Mesendoderm (in vitro differentiated cells): ENCODE data around the gene MEOX2.

ENCODE experiments used
- DNase-seq: peaks from one replicate; pipeline ENCODE4 v3.0.0; 2013
- H2AK5ac ChIP-seq: 2 replicates; pipeline ENCODE4 v1.6.1; 2013; ENCODE audit warnings: low read length, inconsistent platforms
- H2BK120ac ChIP-seq: 2 replicates; pipeline ENCODE4 v1.6.1; 2013; ENCODE audit warnings: low read depth, mild to moderate bottlenecking, low read length, moderate library complexity, mixed read lengths
- H2BK15ac ChIP-seq: replicated peaks from 2 replicates; pipeline ENCODE4 v1.6.1; 2013; ENCODE audit warnings: low read depth, mild to moderate bottlenecking, moderate library complexity
- H2BK5ac ChIP-seq: 2 replicates; pipeline ENCODE4 v1.6.1; 2013; ENCODE audit warnings: low read length, inconsistent platforms
- H3K18ac ChIP-seq: 2 replicates; pipeline ENCODE4 v1.6.1; 2013; ENCODE audit warnings: mild to moderate bottlenecking, low read length, mixed read lengths
- H3K23ac ChIP-seq: one replicate; pipeline ENCODE4 v1.6.1; 2013; ENCODE audit warnings: low read length
- H3K27ac ChIP-seq: 2 replicates; pipeline ENCODE4 v1.5.1; 2013; ENCODE audit warnings: low read depth, mild to moderate bottlenecking, inconsistent platforms, low read length, moderate library complexity
- H3K27me3 ChIP-seq: 2 replicates; pipeline ENCODE4 v1.6.1; 2013; ENCODE audit warnings: low read length, control low read depth, mild to moderate bottlenecking, inconsistent platforms; ENCODE audit not compliant: insufficient read depth, poor library complexity
- H3K36me3 ChIP-seq: 2 replicates; pipeline ENCODE4 v1.6.1; 2013; ENCODE audit warnings: low read length, inconsistent platforms; ENCODE audit not compliant: control insufficient read depth, insufficient read depth
- H3K4ac ChIP-seq: one replicate; pipeline ENCODE4 v1.6.1; 2013; ENCODE audit warnings: low read depth, mild to moderate bottlenecking, low read length, moderate library complexity
- H3K4me1 ChIP-seq: 2 replicates; pipeline ENCODE4 v1.6.1; 2013; ENCODE audit warnings: low read depth, low read length, inconsistent platforms; ENCODE audit not compliant: control insufficient read depth
- H3K4me2 ChIP-seq: 2 replicates; pipeline ENCODE4 v1.6.1; 2013; ENCODE audit warnings: low read length
- H3K4me3 ChIP-seq: 2 replicates; pipeline ENCODE4 v1.5.1; 2013; ENCODE audit warnings: mild to moderate bottlenecking, low read length
- H3K56ac ChIP-seq: one replicate; pipeline ENCODE4 v1.6.1; 2013; ENCODE audit warnings: low read length
- H3K79me1 ChIP-seq: 2 replicates; pipeline ENCODE4 v1.6.1; 2013; ENCODE audit warnings: low read length, inconsistent platforms
- H3K79me2 ChIP-seq: 2 replicates; pipeline ENCODE4 v1.6.1; 2013; ENCODE audit warnings: mild to moderate bottlenecking, low read length; ENCODE audit not compliant: control insufficient read depth, insufficient read depth
- H3K9ac ChIP-seq: 2 replicates; pipeline ENCODE4 v1.6.1; 2013; ENCODE audit warnings: low read length, inconsistent platforms
- H4K5ac ChIP-seq: one replicate; pipeline ENCODE4 v1.6.1; 2013; ENCODE audit warnings: low read length
- H4K8ac ChIP-seq: one replicate; pipeline ENCODE4 v1.6.1; 2013; ENCODE audit warnings: low read depth, mild to moderate bottlenecking, control low read depth, low read length, moderate library complexity
- WGBS: extraction: QIAGEN DNeasy Blood & Tissue Kit; methylation state at CpG from one replicate; pipeline ENCODE4 v1.1.7; 2013; ENCODE audit warnings: low lambda C conversion rate, missing lambda C conversion rate; ENCODE audit not compliant: insufficient coverage; ENCODE audit errors: extremely low coverage; 5-methylcytosine and 5-hydroxymethylcytosine counted together

MEOX2 gene

GRCh38 chr7:15620491-15621185 is 65.8 kb downstream of the MEOX2 start:
- WGBS = no CpG with 5 or more reads among the region's 6 CpGs
- Histone ChIP-seq H3K9ac (no peak overlapping the region), H3K79me1 (no peaks in the 10 kb centered on the region), H3K27me3 (no peaks in the 10 kb centered on the region), H4K8ac (no peak overlapping the region), H3K4ac (no peak overlapping the region), H4K5ac (no peak overlapping the region), H3K23ac (no peak overlapping the region), H3K36me3 (no peaks in the 10 kb centered on the region), H3K27ac (no peak overlapping the region), H2BK120ac (no peak overlapping the region), H2AK5ac (no peak overlapping the region), H3K4me1 (no peaks in the 10 kb centered on the region), H2BK15ac (no peak overlapping the region), H3K18ac (no peak overlapping the region), H3K56ac (no peak overlapping the region), H2BK5ac (no peak overlapping the region), H3K79me2 (no peaks in the 10 kb centered on the region), H3K4me3 (no peak overlapping the region), H3K4me2 (no peak overlapping the region)
- no peak for DNase-seq

- Histone ChIP-seq H3K4me1 (no peaks in the 10 kb centered on the region), H3K23ac (no peak overlapping the region), H3K27me3 (no peaks in the 10 kb centered on the region), H3K56ac (no peak overlapping the region), H3K36me3 (no peaks in the 10 kb centered on the region), H3K79me2 (no peaks in the 10 kb centered on the region), H3K4ac (no peak overlapping the region), H2BK5ac (no peak overlapping the region), H4K5ac (no peak overlapping the region), H3K27ac (no peak overlapping the region), H3K18ac (no peak overlapping the region), H3K4me2 (no peak overlapping the region), H3K79me1 (no peaks in the 10 kb centered on the region), H2AK5ac (no peak overlapping the region), H3K4me3 (no peak overlapping the region), H2BK120ac (no peak overlapping the region), H2BK15ac (no peak overlapping the region), H3K9ac (no peak overlapping the region), H4K8ac (no peak overlapping the region)
- WGBS = no CpG with 5 or more reads among the region's 2 CpGs
- DNase-seq = no peak
Observed at GRCh38 chr7:15618275-15618674, 68.2 kb downstream of the MEOX2 start.

DNA sequence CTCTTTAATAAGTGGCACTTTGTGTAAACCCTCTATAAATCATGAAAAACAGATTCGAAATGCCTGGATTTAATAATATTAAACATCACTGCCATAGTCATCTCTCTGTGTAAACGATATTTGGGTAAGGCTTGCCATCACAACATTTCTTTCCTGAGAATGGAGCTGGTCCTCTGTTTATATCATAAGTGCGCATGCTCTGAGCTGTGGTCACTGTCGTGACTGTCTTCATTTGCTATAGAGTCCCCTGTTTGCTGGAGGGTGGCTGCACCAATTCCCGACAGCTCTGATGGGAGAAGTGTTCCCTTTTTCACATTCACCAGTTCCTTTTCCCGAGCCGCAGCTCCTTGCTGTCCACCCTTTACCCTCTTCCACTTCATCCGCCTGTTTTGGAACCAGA is 74.3 kb downstream of the MEOX2 start:
- no peak overlapping the region for H3K4me3 ChIP-seq
- no peaks in the 10 kb centered on the region for H3K79me2 ChIP-seq
- no peak overlapping the region for H3K4ac ChIP-seq
- WGBS = no CpG with 5 or more reads among the region's 8 CpGs
- H2AK5ac ChIP-seq = no peak overlapping the region
- H4K5ac ChIP-seq = no peak overlapping the region
- no peak overlapping the region for H3K27ac ChIP-seq
- no peak overlapping the region for H3K9ac ChIP-seq
- no peak overlapping the region for H4K8ac ChIP-seq
- H3K27me3 ChIP-seq = no peaks in the 10 kb centered on the region
- H3K4me1 ChIP-seq = no peaks in the 10 kb centered on the region
- H3K36me3 ChIP-seq = no peaks in the 10 kb centered on the region
- H3K23ac ChIP-seq = no peak overlapping the region
- no peak overlapping the region for H2BK120ac ChIP-seq
- no peak for DNase-seq
- no peak overlapping the region for H3K18ac ChIP-seq
- no peak overlapping the region for H3K56ac ChIP-seq
- no peak overlapping the region for H2BK15ac ChIP-seq
- H3K79me1 ChIP-seq = no peaks in the 10 kb centered on the region
- no peak overlapping the region for H3K4me2 ChIP-seq
- no peak overlapping the region for H2BK5ac ChIP-seq

GRCh38 chr7:15610503-15610902 is 76.0 kb downstream of the MEOX2 start:
- H3K36me3 ChIP-seq = no peaks in the 10 kb centered on the region
- no peak overlapping the region for H2BK15ac ChIP-seq
- no peaks in the 10 kb centered on the region for H3K79me2 ChIP-seq
- WGBS = no CpG with 5 or more reads among the region's 2 CpGs
- H3K4ac ChIP-seq = no peak overlapping the region
- H3K56ac ChIP-seq = no peak overlapping the region
- H2AK5ac ChIP-seq = no peak overlapping the region
- H3K4me3 ChIP-seq = no peak overlapping the region
- H4K8ac ChIP-seq = no peak overlapping the region
- no peak overlapping the region for H3K9ac ChIP-seq
- DNase-seq = no peak
- H2BK120ac ChIP-seq = no peak overlapping the region
- no peaks in the 10 kb centered on the region for H3K4me1 ChIP-seq
- no peak overlapping the region for H3K4me2 ChIP-seq
- H4K5ac ChIP-seq = no peak overlapping the region
- no peak overlapping the region for H2BK5ac ChIP-seq
- no peak overlapping the region for H3K18ac ChIP-seq
- no peaks in the 10 kb centered on the region for H3K27me3 ChIP-seq
- no peaks in the 10 kb centered on the region for H3K79me1 ChIP-seq
- no peak overlapping the region for H3K23ac ChIP-seq
- H3K27ac ChIP-seq = no peak overlapping the region

DNA sequence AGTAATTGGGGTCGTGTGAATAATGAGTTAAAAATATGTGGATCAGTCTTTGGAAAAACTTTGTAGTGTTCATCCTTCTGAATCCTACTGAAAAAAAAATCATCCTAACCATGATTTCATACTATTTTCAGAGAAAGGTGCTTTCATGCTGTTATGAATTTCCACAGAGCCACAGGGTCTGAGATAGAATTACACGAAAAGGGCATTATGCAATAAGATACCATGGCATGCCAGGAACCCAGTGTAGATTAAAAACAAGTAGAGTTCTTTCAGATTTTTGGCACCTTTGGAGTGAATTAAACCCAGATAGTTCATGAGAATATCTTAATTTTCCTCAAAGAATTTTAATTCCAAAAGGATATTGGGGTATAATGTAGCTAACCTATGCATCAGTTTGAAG is 77.2 kb downstream of the MEOX2 start:
- Histone ChIP-seq H3K4me2 (no peak overlapping the region), H3K18ac (no peak overlapping the region), H4K8ac (no peak overlapping the region), H3K9ac (no peak overlapping the region), H3K4me3 (no peak overlapping the region), H2BK15ac (no peak overlapping the region), H3K27ac (no peak overlapping the region), H3K56ac (no peak overlapping the region), H2AK5ac (no peak overlapping the region), H3K79me2 (no peaks in the 10 kb centered on the region), H3K36me3 (no peaks in the 10 kb centered on the region), H3K27me3 (no peaks in the 10 kb centered on the region), H3K4me1 (no peaks in the 10 kb centered on the region), H4K5ac (no peak overlapping the region), H2BK5ac (no peak overlapping the region), H3K4ac (no peak overlapping the region), H3K79me1 (no peaks in the 10 kb centered on the region), H3K23ac (no peak overlapping the region), H2BK120ac (no peak overlapping the region)
- 100% methylated on average over 1 of the region's 2 CpGs for WGBS
- DNase-seq = no peak
